ENCODE measurements around the gene NFIA.

The NFIA gene

GRCh38 chr1:61085206-61085982 lies 3.0 kb downstream of the NFIA start:
- no peak for DNase-seq

GRCh38 chr1:61085983-61086644 lies 3.8 kb downstream of the NFIA start:
- DNase-seq, result no peak

- no peak for DNase-seq
Observed at GRCh38 chr1:61087571-61087970, 5.2 kb downstream of the NFIA start.

GRCh38 chr1:61088163-61088974 lies 6.0 kb downstream of the NFIA start:
- DNase-seq, result no peak

- no peak for DNase-seq
Observed at GRCh38 chr1:61089338-61089737, 7.0 kb downstream of the NFIA start.

- no peak for DNase-seq
Observed at GRCh38 chr1:61089741-61090140, 7.4 kb downstream of the NFIA start.

- DNase-seq, result no peak
Observed at GRCh38 chr1:61090546-61091202, 8.3 kb downstream of the NFIA start.

GRCh38 chr1:61091455-61091854 lies 9.1 kb downstream of the NFIA start:
- DNase-seq, result no peak

- no peak for DNase-seq
Observed at GRCh38 chr1:61092642-61093041, 10.3 kb downstream of the NFIA start.

GRCh38 chr1:61093525-61094137 lies 11.3 kb downstream of the NFIA start:
- no peak for DNase-seq

GRCh38 chr1:61094677-61095469 lies 12.5 kb downstream of the NFIA start:
- no peak for DNase-seq

- no peak for DNase-seq
Observed at GRCh38 chr1:61095470-61095812, 13.1 kb downstream of the NFIA start.

- DNase-seq, result no peak
Observed at GRCh38 chr1:61097317-61097716, 15.0 kb downstream of the NFIA start.

- no peak for DNase-seq
Observed at GRCh38 chr1:61097722-61098121, 15.4 kb downstream of the NFIA start.

- no peak for DNase-seq
Observed at GRCh38 chr1:61098333-61098732, 16.0 kb downstream of the NFIA start.

- DNase-seq, result no peak
Observed at GRCh38 chr1:61098906-61099437, 16.6 kb downstream of the NFIA start.

- DNase-seq, result no peak
Observed at GRCh38 chr1:61100578-61100977, 18.2 kb downstream of the NFIA start.

- no peak for DNase-seq
Observed at GRCh38 chr1:61101536-61101935, 19.2 kb downstream of the NFIA start.

- no peak for DNase-seq
Observed at GRCh38 chr1:61102041-61102440, 19.7 kb downstream of the NFIA start.

- DNase-seq, result no peak
Observed at GRCh38 chr1:61102621-61103020, 20.3 kb downstream of the NFIA start.

- DNase-seq, result no peak
Observed at GRCh38 chr1:61104220-61104671, 21.9 kb downstream of the NFIA start.
